Measurements from ENCODE around the gene CFAP161.

Gene CFAP161

DNA sequence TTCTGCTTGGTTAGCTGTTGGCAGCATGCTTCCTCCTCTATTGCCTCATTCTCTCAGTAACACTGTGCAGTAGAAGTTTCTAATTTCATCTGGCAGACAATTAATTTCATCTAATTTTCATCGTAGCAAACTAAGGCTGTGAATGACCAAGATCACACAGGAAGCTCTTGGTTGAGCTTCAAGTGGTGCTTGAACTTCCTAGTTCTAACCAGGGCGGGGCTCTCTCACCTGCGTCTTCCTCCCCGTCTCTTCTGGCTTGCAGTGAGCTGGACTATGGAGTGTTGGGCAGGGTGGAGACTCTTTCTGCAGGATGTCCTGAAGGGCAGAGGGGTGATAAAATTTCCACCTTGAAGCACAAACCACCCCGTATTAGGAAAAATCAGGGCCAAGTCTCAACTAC lies 60.7 kb downstream of the CFAP161 start:
- Histone ChIP-seq H2BK12ac (ENCODE audit: low read length) (no peak overlapping the region), H4K91ac (ENCODE audit: low read depth, low read length) (no peak overlapping the region), H3K4me3 (ENCODE audit: low read depth, low read length) (no peak overlapping the region), H3K14ac (ENCODE audit: low read length) (no peak overlapping the region), H4K12ac (ENCODE audit: low read depth, low read length) (no peak overlapping the region), H2BK120ac (ENCODE audit: insufficient read depth, low read length, poor library complexity) (no peak overlapping the region), H3K9ac (ENCODE audit: low read length) (no peak overlapping the region), H3K23ac (ENCODE audit: low read length) (no peak overlapping the region), H2AK5ac (ENCODE audit: low read length) (no peak overlapping the region), H3K79me1 (ENCODE audit: low read length) (no peaks in the 10 kb centered on the region), H3K27ac (ENCODE audit: low read depth, low read length) (no peak overlapping the region), H3K18ac (ENCODE audit: low read length) (no peak overlapping the region), H3K4ac (ENCODE audit: low read depth, low read length) (no peak overlapping the region), H3K4me1 (ENCODE audit: control insufficient read depth in 1 of 2, insufficient read depth in 2 of 2, low read length in 2 of 2) (no peaks in the 10 kb centered on the region), H3K27me3 (ENCODE audit: insufficient read depth, low read length) (no peaks in the 10 kb centered on the region), H3K79me2 (ENCODE audit: control insufficient read depth, insufficient read depth, low read length, poor library complexity) (no peaks in the 10 kb centered on the region), H2BK5ac (ENCODE audit: low read depth, low read length, poor library complexity) (no peak overlapping the region), H3K4me2 (ENCODE audit: low read length) (no peak overlapping the region), H3K36me3 (ENCODE audit: control insufficient read depth in 1 of 2, insufficient read depth in 2 of 2, low read length in 2 of 2) (no peaks in the 10 kb centered on the region), H3K9me3 (ENCODE audit: insufficient read depth, low read depth, low read length) (no peaks in the 10 kb centered on the region), H2AFZ (ENCODE audit: insufficient read depth, low read length, poor library complexity) (no peak overlapping the region), H4K8ac (ENCODE audit: low read depth, low read length) (no peak overlapping the region)
- no CpG with 5 or more reads among the region's 5 CpGs for WGBS (ENCODE audit: extremely low coverage, insufficient coverage, insufficient read length)
- no peak for DNase-seq

DNA sequence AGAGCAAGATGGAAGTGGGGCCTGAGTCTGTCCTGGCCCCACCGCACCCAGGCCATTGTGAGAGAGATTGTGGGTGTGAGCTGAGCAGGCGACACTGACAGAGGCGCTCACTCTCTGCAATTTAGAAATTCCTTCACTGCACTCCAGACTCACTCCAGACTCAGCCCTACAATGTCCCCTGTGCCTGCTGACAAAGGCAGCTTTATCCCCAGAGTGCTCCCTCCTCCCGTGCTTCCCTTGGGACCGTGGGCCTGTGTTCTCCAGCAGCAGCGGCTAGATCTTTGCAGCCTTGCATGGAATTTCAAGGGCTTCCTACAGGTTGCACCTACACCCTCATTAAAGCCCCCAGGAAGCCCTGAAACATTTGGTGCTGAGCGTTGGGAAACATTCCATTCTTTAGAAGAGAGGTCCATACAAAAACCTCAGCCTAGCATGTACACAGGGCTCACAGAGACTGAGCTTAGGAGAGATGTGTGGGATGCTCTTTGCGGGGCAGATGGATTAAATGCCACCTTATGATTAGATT lies 61.3 kb downstream of the CFAP161 start:
- Histone ChIP-seq H3K79me2 (ENCODE audit: control insufficient read depth, insufficient read depth, low read length, poor library complexity) (no peaks in the 10 kb centered on the region), H3K4me2 (ENCODE audit: low read length) (no peak overlapping the region), H3K9ac (ENCODE audit: low read length) (no peak overlapping the region), H3K36me3 (ENCODE audit: control insufficient read depth in 1 of 2, insufficient read depth in 2 of 2, low read length in 2 of 2) (no peaks in the 10 kb centered on the region), H2AK5ac (ENCODE audit: low read length) (no peak overlapping the region), H2BK12ac (ENCODE audit: low read length) (no peak overlapping the region), H3K27me3 (ENCODE audit: insufficient read depth, low read length) (no peaks in the 10 kb centered on the region), H3K4me3 (ENCODE audit: low read depth, low read length) (no peak overlapping the region), H2BK5ac (ENCODE audit: low read depth, low read length, poor library complexity) (no peak overlapping the region), H3K27ac (ENCODE audit: low read depth, low read length) (no peak overlapping the region), H4K12ac (ENCODE audit: low read depth, low read length) (no peak overlapping the region), H2BK120ac (ENCODE audit: insufficient read depth, low read length, poor library complexity) (no peak overlapping the region), H3K4ac (ENCODE audit: low read depth, low read length) (no peak overlapping the region), H3K18ac (ENCODE audit: low read length) (no peak overlapping the region), H3K79me1 (ENCODE audit: low read length) (no peaks in the 10 kb centered on the region), H3K9me3 (ENCODE audit: insufficient read depth, low read depth, low read length) (no peaks in the 10 kb centered on the region), H2AFZ (ENCODE audit: insufficient read depth, low read length, poor library complexity) (no peak overlapping the region), H3K23ac (ENCODE audit: low read length) (no peak overlapping the region), H3K14ac (ENCODE audit: low read length) (no peak overlapping the region), H3K4me1 (ENCODE audit: control insufficient read depth in 1 of 2, insufficient read depth in 2 of 2, low read length in 2 of 2) (no peaks in the 10 kb centered on the region), H4K8ac (ENCODE audit: low read depth, low read length) (no peak overlapping the region), H4K91ac (ENCODE audit: low read depth, low read length) (no peak overlapping the region)
- no CpG with 5 or more reads among the region's 8 CpGs for WGBS (ENCODE audit: extremely low coverage, insufficient coverage, insufficient read length)
- DNase-seq = no peak

DNA sequence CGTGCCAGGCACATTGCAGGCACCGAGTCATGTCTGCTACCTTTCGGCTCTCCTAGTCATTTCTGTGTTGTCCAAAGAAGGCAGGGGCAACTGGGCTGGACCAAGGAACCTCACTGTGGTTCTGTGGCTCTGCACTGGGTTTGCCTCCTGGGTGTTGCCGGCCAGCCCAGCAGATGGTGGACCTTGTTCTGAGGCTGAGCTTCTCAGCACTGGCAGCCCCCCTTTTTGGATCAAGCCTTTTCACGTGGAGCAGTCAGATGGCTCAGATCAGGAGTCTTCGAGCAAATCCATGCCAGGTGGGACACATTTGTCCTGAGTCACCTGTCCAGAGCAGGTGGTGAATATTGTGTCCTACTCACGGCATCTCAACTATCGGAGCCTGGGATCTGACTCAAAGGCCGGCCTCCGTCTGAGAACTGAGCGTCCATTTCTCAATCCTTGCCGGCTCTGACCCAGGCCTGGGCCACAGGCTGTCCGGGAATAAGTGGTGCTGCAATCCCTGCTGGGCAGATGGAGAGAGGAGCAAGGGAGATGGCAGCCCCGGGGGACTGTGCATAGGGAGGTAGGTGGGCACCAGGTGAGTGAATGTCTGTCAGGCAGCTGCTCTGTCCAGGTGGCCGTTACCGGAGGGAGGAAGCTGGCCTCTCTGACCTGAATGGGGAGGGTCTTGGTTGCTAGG lies 62.6 kb downstream of the CFAP161 start, which contains the start of gene IL16:
Gene IL16, plus strand, starts transcription at position 304 of the 679 bp plus-strand sequence. CDS start 28,521 bp downstream, outside the sequence.
- H2BK5ac ChIP-seq (ENCODE audit: low read depth, low read length, poor library complexity) = no peak within 1 kb of the TSS
- no CpG with 5 or more reads among the region's 16 CpGs for WGBS (ENCODE audit: extremely low coverage, insufficient coverage, insufficient read length)
- H3K9me3 ChIP-seq (ENCODE audit: insufficient read depth, low read depth, low read length) = no peaks in the 10 kb centered on the region
- H3K4ac ChIP-seq (ENCODE audit: low read depth, low read length) = no peak within 1 kb of the TSS
- no peak within 1 kb of the TSS for H3K18ac ChIP-seq (ENCODE audit: low read length)
- H3K4me3 ChIP-seq (ENCODE audit: low read depth, low read length) = no peak within 1 kb of the TSS
- H3K27me3 ChIP-seq (ENCODE audit: insufficient read depth, low read length) = no peaks in the 10 kb centered on the region
- H3K9ac ChIP-seq (ENCODE audit: low read length) = no peak within 1 kb of the TSS
- no peaks in the 10 kb centered on the region for H3K79me2 ChIP-seq (ENCODE audit: control insufficient read depth, insufficient read depth, low read length, poor library complexity)
- no peaks in the 10 kb centered on the region for H3K4me1 ChIP-seq (ENCODE audit: control insufficient read depth in 1 of 2, insufficient read depth in 2 of 2, low read length in 2 of 2)
- no peak within 1 kb of the TSS for H3K14ac ChIP-seq (ENCODE audit: low read length)
- H2BK120ac ChIP-seq (ENCODE audit: insufficient read depth, low read length, poor library complexity) = no peak within 1 kb of the TSS
- no peak within 1 kb of the TSS for H4K12ac ChIP-seq (ENCODE audit: low read depth, low read length)
- H2AFZ ChIP-seq (ENCODE audit: insufficient read depth, low read length, poor library complexity) = no peak within 1 kb of the TSS
- peak in 1 of 2 donors; percentile 7 for DNase-seq
- no peaks in the 10 kb centered on the region for H3K36me3 ChIP-seq (ENCODE audit: control insufficient read depth in 1 of 2, insufficient read depth in 2 of 2, low read length in 2 of 2)
- no peak within 1 kb of the TSS for H4K91ac ChIP-seq (ENCODE audit: low read depth, low read length)
- H2AK5ac ChIP-seq (ENCODE audit: low read length) = no peak within 1 kb of the TSS
- no peak within 1 kb of the TSS for H2BK12ac ChIP-seq (ENCODE audit: low read length)
- H3K79me1 ChIP-seq (ENCODE audit: low read length) = no peaks in the 10 kb centered on the region
- H3K23ac ChIP-seq (ENCODE audit: low read length) = peak within 1 kb of the TSS; percentile 25
- no peak within 1 kb of the TSS for H3K27ac ChIP-seq (ENCODE audit: low read depth, low read length)
- no peak within 1 kb of the TSS for H4K8ac ChIP-seq (ENCODE audit: low read depth, low read length)
- H3K4me2 ChIP-seq (ENCODE audit: low read length) = no peak within 1 kb of the TSS

DNA sequence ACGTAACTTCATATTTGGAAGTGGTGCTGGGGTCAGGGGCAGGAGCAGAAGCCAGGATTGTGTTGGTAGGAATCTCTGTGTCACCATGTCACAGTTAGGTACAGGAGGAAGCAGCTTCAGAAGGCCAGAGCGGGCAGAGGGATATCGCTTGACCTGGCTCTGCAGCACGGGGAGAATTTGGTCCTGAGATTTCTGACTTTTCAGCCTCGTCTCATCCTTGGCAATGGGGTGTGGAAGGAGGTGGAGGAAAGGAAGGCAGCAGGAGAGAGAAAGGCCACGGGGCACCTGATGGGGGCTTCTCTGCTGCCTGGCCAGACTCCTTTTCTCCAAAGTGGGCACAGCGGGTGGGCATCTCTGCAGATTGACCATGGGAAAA lies 63.2 kb downstream of the CFAP161 start:
- Histone ChIP-seq H4K8ac (ENCODE audit: low read depth, low read length) (no peak overlapping the region), H3K4ac (ENCODE audit: low read depth, low read length) (no peak overlapping the region), H3K18ac (ENCODE audit: low read length) (no peak overlapping the region), H2AFZ (ENCODE audit: insufficient read depth, low read length, poor library complexity) (no peak overlapping the region), H3K79me2 (ENCODE audit: control insufficient read depth, insufficient read depth, low read length, poor library complexity) (no peaks in the 10 kb centered on the region), H3K27me3 (ENCODE audit: insufficient read depth, low read length) (no peaks in the 10 kb centered on the region), H4K91ac (ENCODE audit: low read depth, low read length) (no peak overlapping the region), H2BK12ac (ENCODE audit: low read length) (no peak overlapping the region), H3K9ac (ENCODE audit: low read length) (no peak overlapping the region), H3K23ac (ENCODE audit: low read length) (peak overlapping the region; percentile 25), H2AK5ac (ENCODE audit: low read length) (no peak overlapping the region), H3K4me1 (ENCODE audit: control insufficient read depth in 1 of 2, insufficient read depth in 2 of 2, low read length in 2 of 2) (no peaks in the 10 kb centered on the region), H3K79me1 (ENCODE audit: low read length) (no peaks in the 10 kb centered on the region), H3K36me3 (ENCODE audit: control insufficient read depth in 1 of 2, insufficient read depth in 2 of 2, low read length in 2 of 2) (no peaks in the 10 kb centered on the region), H3K27ac (ENCODE audit: low read depth, low read length) (no peak overlapping the region), H4K12ac (ENCODE audit: low read depth, low read length) (no peak overlapping the region), H3K4me3 (ENCODE audit: low read depth, low read length) (no peak overlapping the region), H3K4me2 (ENCODE audit: low read length) (no peak overlapping the region), H3K14ac (ENCODE audit: low read length) (no peak overlapping the region), H2BK5ac (ENCODE audit: low read depth, low read length, poor library complexity) (no peak overlapping the region), H2BK120ac (ENCODE audit: insufficient read depth, low read length, poor library complexity) (no peak overlapping the region), H3K9me3 (ENCODE audit: insufficient read depth, low read depth, low read length) (no peaks in the 10 kb centered on the region)
- DNase-seq = no peak
- WGBS (ENCODE audit: extremely low coverage, insufficient coverage, insufficient read length) = no CpG with 5 or more reads among the region's 7 CpGs

Measured in trophoblast cell (in vitro differentiated cells and primary cell).